Transverse colon (tissue), 4 donors: ENCODE data around the gene EGLN2. TPM values are rescaled to one million over a fixed set of nuclear protein-coding genes. Genes with fewer than 3 reads are reported as not detected.

Experiments
- DNase-seq: peaks from one replicate; pipeline ENCODE4 v3.0.0-alpha.2; 2019
- H3K27ac ChIP-seq, 4 donors: fragments of 200-600 bp; sonication (generic); 2 replicates each; pipeline ENCODE4 v1.5.1; 2016 to 2018; ENCODE audit warnings: inconsistent platforms in 4 of 4
- H3K27me3 ChIP-seq: fragments of 200-600 bp; sonication (generic); 2 replicates; pipeline ENCODE4 v1.5.1; 2017; ENCODE audit warnings: inconsistent platforms
- H3K36me3 ChIP-seq, 4 donors: fragments of 200-600 bp; sonication (generic); 2 replicates each; pipeline ENCODE4 v1.5.1; 2017 to 2019; ENCODE audit warnings: inconsistent platforms in 4 of 4
- H3K4me1 ChIP-seq, 4 donors: fragments of 200-600 bp; sonication (generic); 2 replicates each; pipeline ENCODE4 v1.5.1; 2017 to 2020; ENCODE audit warnings: inconsistent platforms in 4 of 4
- H3K4me3 ChIP-seq, 4 donors: fragments of 200-600 bp; sonication (generic); 1 replicate in 1 of 4; 2 replicates in 3 of 4; pipeline versions ENCODE4 v1.5.1 to v1.6.1; 2017 to 2019; ENCODE audit warnings: inconsistent platforms in 4 of 4
- H3K9me3 ChIP-seq, 2 donors: fragments of 200-600 bp; sonication (generic); 2 replicates each; pipeline ENCODE4 v1.5.1; 2017 to 2019; ENCODE audit warnings: inconsistent platforms in 2 of 2
- EP300 ChIP-seq: sonication (generic); formaldehyde crosslinking; IDR thresholded peaks from one replicate; pipeline ENCODE4 v1.6.1; 2017; ENCODE audit warnings: antibody characterized with exemption, low read depth
- POLR2A ChIP-seq: fragments of 450-650 bp; IDR thresholded peaks from one replicate; pipeline ENCODE4 v1.6.1; 2016; ENCODE audit warnings: antibody characterized with exemption, mild to moderate bottlenecking, moderate library complexity
- POLR2AphosphoS5 ChIP-seq, 3 donors: sonication (generic); formaldehyde crosslinking; IDR thresholded peaks; one replicate each; pipeline ENCODE4 v1.6.1; 2016; ENCODE audit warnings: antibody characterized with exemption in 3 of 3
- WGBS, 2 donors: methylation state at CpG; one replicate each; pipeline ENCODE4 v1.1.5; 2018; ENCODE audit warnings: low coverage in 1 of 2; 5-methylcytosine and 5-hydroxymethylcytosine counted together
- in situ Hi-C, 4 donors: fragments of 200-750 bp; cut with MboI; loops; one replicate each; pipeline versions ENCODE4 v1.15.0 to v1.15.1; 2017; ENCODE audit warnings: low sequenced_read_pairs in 3 of 4, low pct_ligation_motif_present in 1 of 4, low pct_unique_long_range_greater_than_20kb in 1 of 4
- intact Hi-C: fragments of 100-400 bp; cut with DNase I; formaldehyde crosslinking; loops from one replicate; pipeline ENCODE4 v1.15.1; 2023; ENCODE audit warnings: low total_unique reads
- total RNA-seq, 4 donors: library from RNA; depleted of rRNA; stranded (reverse); fragments of >200 nt; gene quantifications; one replicate each; pipeline ENCODE4 v1.1.0, GENCODE V29; 2016
- TF ChIP-seq, protein P1 (sequence below), 5 experiments: fragments of 200-600 bp in 3 of 5; fragments of 450-650 bp in 2 of 5; sonication (generic) in 3 of 5; IDR thresholded peaks; 1 replicate in 2 of 5; 2 replicates in 3 of 5; pipeline ENCODE4 v1.5.1; 2016 to 2017; ENCODE audit warnings: antibody characterized with exemption in 5 of 5, inconsistent platforms in 3 of 5, mild to moderate bottlenecking in 2 of 5, moderate library complexity in 1 of 5

Gene EGLN2
- total RNA-seq, 4 donors from 2014 or later: 102 to 123 (median 115) TPM

DNA sequence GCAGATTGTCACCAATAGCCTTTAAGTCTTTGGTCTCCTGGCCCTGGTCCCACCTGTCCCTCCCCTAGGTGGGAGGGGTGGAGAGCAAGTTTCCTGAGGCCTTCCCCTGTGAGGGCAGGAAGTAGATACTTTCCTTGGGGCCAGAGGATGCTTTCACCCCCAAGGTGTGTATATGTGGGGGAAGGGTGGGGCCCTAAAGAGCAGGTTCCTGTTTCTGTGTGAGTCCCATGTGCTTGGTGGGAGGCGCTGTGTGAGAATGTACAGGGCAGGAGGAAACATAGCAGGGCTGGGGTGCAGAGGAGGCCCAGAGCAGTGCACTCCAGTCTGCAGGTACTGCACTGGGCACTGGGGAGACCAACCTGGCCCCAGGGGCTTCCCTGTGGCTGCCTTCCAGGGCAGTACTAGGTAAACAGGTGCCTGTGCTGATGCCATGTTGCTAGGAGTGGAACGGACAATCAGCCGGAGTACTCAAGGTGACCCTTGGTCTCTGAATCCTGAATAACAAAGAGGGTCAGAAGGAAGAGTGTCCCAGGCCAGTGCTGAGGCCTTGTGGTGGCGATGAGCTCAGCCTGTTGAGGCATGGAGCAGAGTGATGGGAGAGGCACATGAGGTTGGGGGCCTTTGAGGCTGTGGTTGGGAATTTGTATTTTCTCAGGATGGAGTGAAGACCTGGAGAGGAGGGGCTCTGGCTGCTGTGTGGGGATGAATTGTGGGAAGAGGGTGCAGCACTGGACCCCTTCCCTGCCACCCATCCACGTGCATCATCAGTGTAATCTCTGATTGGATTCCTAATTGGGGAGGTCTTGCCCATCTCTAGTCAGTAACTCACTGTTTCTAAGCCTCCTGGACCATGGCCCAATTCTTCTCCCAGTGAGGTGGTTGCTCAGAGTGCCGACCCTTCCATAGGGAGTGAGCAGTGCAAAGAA lies 5.1 kb downstream of the EGLN2 start:
- TF ChIP-seq POLR2AphosphoS5 (IDR thresholded peaks at IDR 0.05) (no peak), POLR2A (no peak), EP300 (no peak)
- Histone ChIP-seq H3K4me1 (peaks cover 66 to 80% (median 69%) of the 10 kb centered on the region in 4 donors), H3K36me3 (peaks cover 0 to 3% (median 0%) of the 10 kb centered on the region in 4 donors), H3K27ac (peak overlapping the region; percentile 91 to 97 (median 96)), H3K9me3 (no peaks in the 10 kb centered on the region), H3K4me3 (peak overlapping the region in 1 of 4 donors; percentile 21), H3K27me3 (no peaks in the 10 kb centered on the region)
- peak; percentile 83 for DNase-seq
- intact Hi-C loops: loop anchor here (10.0 kb wide), 1 partner anchor 89 kb away; the partner anchor contains the start of genes COQ8B and ITPKC
- in situ Hi-C loops: loop anchor here in 1 of 4 donors (25.0 kb wide), 1 partner anchor 92 kb away; the partner anchor contains the start of genes COQ8B and ITPKC
- WGBS, 2 donors: 64% methylated on average over 6 of the region's 6 CpGs; no CpG with 5 or more reads in 1 of the 2 donors

- Histone ChIP-seq H3K9me3 (no peaks in the 10 kb centered on the region), H3K27me3 (no peaks in the 10 kb centered on the region), H3K4me3 (no peak overlapping the region), H3K36me3 (peaks cover 0 to 3% (median 0%) of the 10 kb centered on the region in 4 donors), H3K4me1 (peaks cover 70 to 84% (median 70%) of the 10 kb centered on the region in 4 donors), H3K27ac (peak overlapping the region; percentile 91 to 97 (median 96))
- intact Hi-C loops (loop anchor here (10.0 kb wide), 1 partner anchor 90 kb away; the partner anchor contains the start of genes COQ8B and ITPKC), in situ Hi-C loops (loop anchor here in 1 of 4 donors (25.0 kb wide), 1 partner anchor 93 kb away; the partner anchor contains the start of genes COQ8B and ITPKC)
- DNase-seq: no peak
- 30% methylated on average over 7 of the region's 7 CpGs; no CpG with 5 or more reads in 1 of the 2 donors for WGBS, 2 donors
- TF ChIP-seq POLR2A: no peak
- TF ChIP-seq POLR2AphosphoS5 (IDR thresholded peaks at IDR 0.05): peak in 1 of 3 donors; percentile 16
- TF ChIP-seq, protein P1, sequence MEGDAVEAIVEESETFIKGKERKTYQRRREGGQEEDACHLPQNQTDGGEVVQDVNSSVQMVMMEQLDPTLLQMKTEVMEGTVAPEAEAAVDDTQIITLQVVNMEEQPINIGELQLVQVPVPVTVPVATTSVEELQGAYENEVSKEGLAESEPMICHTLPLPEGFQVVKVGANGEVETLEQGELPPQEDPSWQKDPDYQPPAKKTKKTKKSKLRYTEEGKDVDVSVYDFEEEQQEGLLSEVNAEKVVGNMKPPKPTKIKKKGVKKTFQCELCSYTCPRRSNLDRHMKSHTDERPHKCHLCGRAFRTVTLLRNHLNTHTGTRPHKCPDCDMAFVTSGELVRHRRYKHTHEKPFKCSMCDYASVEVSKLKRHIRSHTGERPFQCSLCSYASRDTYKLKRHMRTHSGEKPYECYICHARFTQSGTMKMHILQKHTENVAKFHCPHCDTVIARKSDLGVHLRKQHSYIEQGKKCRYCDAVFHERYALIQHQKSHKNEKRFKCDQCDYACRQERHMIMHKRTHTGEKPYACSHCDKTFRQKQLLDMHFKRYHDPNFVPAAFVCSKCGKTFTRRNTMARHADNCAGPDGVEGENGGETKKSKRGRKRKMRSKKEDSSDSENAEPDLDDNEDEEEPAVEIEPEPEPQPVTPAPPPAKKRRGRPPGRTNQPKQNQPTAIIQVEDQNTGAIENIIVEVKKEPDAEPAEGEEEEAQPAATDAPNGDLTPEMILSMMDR (IDR thresholded peaks at IDR 0.05): no peak
- TF ChIP-seq EP300: no peak
Observed at GRCh38 chr19:40804783-40805242, 5.8 kb downstream of the EGLN2 start.

DNA sequence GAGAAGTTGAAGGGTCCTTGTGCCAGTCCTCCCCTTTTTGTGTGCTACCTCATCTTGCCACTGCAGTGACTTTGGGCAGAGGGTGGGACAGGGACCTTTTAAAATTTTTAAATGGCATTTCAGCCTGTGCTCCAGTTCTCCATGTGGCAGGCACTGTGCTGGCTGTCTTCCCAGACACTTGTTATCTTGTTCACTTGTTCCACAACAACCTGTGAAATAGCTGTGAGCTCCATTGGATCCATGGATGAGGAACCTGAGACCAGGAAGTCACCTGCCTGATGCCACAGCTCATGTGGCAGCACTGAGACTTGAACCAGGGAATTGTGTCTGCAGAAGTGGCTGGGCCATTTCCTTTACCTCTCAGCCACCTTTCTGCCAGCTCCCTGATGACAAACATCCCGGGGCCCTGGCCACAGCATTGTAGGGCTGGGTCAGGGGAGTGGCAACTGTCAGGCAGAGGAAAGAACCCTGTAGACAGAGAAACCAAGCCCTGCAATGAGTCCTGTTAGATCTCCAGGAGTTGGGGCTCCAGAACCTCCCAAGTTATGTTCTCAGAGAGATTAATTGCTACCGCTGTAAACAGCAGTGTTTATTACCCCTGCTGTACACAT lies 6.4 kb downstream of the EGLN2 start:
- 14% methylated on average over 2 of the region's 2 CpGs; no CpG with 5 or more reads in 1 of the 2 donors for WGBS, 2 donors
- peaks cover 0 to 3% (median 0%) of the 10 kb centered on the region in 4 donors for H3K36me3 ChIP-seq
- intact Hi-C loops (loop anchor here (10.0 kb wide), 1 partner anchor 91 kb away; the partner anchor contains the start of genes COQ8B and ITPKC), in situ Hi-C loops (loop anchor here in 1 of 4 donors (25.0 kb wide), 1 partner anchor 93 kb away; the partner anchor contains the start of genes COQ8B and ITPKC)
- H3K4me3 ChIP-seq: no peak overlapping the region
- no peaks in the 10 kb centered on the region for H3K9me3 ChIP-seq
- peak; percentile 64 for DNase-seq
- H3K4me1 ChIP-seq: peaks cover 66 to 83% (median 68%) of the 10 kb centered on the region in 4 donors
- peak overlapping the region; percentile 91 to 97 (median 96) for H3K27ac ChIP-seq
- TF ChIP-seq EP300: no peak
- no peaks in the 10 kb centered on the region for H3K27me3 ChIP-seq

DNA sequence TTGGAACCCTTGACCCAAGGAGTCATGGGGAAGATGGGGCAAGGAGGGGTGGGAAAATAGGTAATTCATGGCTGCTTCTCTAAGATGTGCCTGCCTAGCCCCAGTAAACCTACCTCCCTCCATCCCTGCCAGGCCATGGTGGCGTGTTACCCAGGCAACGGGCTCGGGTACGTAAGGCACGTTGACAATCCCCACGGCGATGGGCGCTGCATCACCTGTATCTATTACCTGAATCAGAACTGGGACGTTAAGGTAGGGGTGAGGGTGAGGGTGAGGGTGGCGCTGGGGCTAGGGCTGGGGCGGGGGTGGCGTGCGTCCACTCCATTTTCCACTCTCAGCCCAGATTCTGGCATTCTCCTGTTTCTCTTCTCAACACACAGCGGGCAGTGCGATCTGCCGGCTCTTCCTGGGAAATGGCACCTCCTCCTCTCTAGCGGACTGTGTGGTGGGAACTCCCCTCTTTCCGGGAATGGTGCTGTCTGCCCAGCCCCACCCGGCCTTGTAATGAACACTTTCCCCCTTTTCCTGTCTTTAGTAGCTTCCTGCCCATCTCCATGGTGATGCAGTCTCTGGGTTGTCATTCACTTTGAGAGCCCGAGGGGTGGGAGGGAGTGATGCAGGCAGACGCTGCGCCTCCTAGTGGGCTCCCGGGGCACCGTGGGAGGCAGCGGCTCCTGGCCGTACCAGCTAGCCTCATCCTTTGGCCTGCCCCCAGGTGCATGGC lies 7.6 kb downstream of the EGLN2 start:
- H3K27me3 ChIP-seq: no peaks in the 10 kb centered on the region
- peak; percentile 76 for DNase-seq
- no peaks in the 10 kb centered on the region for H3K9me3 ChIP-seq
- H3K4me3 ChIP-seq: no peak overlapping the region
- no peaks in the 10 kb centered on the region for H3K36me3 ChIP-seq
- H3K4me1 ChIP-seq: peaks cover 56 to 77% (median 63%) of the 10 kb centered on the region in 4 donors
- TF ChIP-seq POLR2AphosphoS5 (IDR thresholded peaks at IDR 0.05) (peak; percentile 13 to 47 (median 44)), EP300 (no peak), POLR2A (no peak)
- TF ChIP-seq, protein P1 (IDR thresholded peaks at IDR 0.05): peak; percentile 70 to 82 (median 74)
- H3K27ac ChIP-seq: peak overlapping the region; percentile 91 to 97 (median 96)
- WGBS, 2 donors: 40 to 45% methylated on average over 3 to 26 of the region's 26 CpGs
- intact Hi-C loops (loop anchor here (10.0 kb wide), 1 partner anchor 92 kb away; the partner anchor contains the start of genes COQ8B and ITPKC), in situ Hi-C loops (loop anchor here in 1 of 4 donors (25.0 kb wide), 1 partner anchor 94 kb away; the partner anchor contains the start of genes COQ8B and ITPKC)
